Stimulated activated CD4-positive, alpha-beta T cell treated with anti-CD3 and anti-CD28 coated beads, Interleukin-4, amount 100 ng/mL, for 24 hours (primary cell): ENCODE data around the gene CTNND1.
"Not testable (repeated sequence)": the region's sequence is repeated elsewhere in the genome, so short reads cannot be mapped to it uniquely, and the experiment has no call there.

Experiments used
- DNase-seq: peaks from one replicate; pipeline ENCODE4 v3.0.0-alpha.2; 2020

Gene CTNND1

DNA sequence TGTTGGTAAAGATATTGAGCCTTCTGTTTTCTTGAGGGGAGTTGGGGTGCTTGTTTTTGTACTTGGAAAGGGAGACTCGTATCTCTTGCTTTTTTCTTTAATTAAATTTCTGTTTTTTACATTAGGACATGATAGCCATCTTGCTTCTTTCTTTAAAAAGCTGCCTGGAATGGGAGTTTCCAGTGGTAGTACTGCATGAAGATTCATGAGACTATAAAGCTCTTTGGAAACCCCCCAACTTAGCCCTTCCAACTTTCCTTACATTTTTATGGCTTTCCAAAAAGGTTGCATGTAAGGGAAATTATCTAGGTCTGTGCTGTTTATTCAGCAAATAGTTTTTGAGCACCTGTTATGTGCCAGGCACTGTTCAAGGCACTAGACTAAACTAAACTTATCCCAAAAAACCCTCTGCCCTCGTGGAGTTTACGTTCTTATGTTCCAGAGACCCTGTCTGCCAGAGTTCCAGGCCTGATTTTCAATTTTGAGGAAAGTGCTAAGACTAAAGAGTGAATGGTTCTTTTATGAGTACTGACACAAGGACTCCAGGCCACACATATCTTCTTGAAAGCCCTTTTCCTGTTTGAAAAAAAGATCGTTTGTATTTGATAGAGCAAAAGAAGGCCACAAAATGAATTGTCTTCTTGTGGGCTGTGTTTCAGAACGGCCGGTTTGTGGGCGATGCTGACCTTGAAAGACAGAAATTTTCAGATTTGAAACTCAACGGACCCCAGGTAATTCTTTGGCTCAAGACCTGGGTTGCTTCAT lies 31.9 kb downstream of the CTNND1 start:
- DNase-seq: no peak

DNA sequence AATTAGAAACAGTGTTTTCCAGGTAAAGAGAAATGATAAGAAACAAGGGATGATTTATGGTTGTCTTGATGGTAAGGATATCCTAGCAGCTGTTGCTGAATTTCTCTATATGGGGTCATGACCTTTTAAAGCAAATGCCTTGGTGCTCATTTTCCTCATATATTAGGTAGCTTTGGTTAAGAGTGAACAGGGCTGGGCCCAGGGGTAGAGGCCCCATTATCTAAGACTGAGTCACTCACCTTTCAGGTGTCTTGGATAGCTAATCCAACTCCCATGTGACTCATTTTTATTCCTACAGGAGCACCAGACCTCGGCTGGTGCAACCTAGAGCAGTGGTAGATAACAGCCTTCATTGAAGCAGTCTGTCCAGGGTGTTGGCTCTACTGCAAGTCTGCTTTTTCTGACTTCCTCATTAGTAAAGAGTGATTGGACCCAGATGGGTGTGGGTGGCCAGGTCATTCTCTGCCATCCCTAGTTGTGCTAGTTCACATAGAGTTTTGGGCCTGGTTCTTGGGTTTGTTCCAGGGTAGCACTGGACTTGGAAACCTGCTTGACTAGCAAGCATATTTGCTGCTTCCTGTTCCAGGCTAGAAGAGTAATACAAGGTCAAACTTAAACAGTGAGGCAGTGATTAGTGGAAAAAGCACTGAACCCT lies 37.4 kb downstream of the CTNND1 start:
- no peak for DNase-seq

DNA sequence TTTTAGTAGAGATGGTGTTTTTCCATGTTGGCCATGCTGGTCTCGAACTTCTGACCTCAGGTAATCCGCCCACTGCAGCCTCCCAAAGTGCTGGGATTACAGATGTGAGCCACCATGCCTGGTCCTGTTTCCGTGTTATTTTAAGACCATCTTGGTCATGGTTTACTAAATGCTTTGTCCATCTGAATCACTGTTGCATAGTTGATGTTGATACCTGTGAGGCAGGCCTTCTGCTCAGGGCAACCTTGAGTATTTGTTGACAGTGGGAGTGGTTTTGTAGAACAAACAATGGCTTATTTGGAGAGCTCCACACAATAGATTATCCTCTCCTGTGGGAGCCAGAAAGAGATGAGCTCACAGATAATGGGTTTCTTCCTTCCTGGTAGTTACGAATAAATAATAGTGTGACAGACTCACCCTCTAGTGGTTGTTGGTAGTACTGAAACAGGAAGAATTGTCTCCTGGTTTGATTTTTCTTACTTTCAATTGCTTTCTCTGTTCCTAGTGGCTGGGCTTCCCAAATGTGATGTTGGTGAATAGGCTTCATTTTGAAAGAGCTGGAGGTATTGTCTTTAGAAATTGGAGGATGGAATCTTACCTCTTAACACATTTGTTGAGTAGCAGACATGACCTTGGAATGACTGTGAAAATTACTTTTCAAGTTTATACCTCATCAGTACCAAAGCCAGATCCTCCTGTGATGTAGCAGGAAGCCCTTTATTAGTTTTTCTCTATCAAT lies 39.0 kb downstream of the CTNND1 start:
- DNase-seq: peak; percentile 12

DNA sequence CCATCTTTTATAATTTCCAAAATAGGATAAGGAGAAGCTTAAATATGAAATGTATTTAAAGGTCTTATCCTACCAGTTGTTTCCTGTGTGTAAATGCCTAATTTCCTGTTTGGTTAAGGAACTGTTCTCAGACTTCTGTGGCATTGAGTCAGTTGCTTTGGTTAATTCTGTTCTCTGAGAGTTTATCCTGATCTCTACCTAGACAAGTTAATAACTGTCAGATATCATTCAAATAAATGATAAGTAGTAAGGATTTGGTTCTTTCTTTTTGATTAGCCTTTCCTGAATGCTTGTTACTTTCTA lies 39.5 kb downstream of the CTNND1 start:
- DNase-seq: no peak

DNA sequence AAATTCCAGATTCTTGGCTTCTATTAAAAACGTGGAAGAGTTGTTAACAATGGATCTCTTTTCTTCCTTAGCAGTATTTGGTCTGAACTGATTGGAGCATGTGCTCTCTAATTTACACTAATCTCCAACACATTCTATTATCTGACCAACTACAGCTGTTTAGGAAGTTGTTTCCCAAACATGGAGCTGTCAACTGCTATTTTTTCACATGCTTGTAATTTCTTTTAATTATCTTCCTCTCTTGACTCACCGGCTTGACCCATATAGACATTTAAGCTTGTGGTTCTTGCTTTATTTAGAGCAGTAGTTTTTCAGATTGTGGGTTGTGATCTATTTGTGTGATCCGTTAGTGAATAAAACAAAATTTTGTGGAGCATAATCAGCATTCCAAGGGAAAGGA lies 40.8 kb downstream of the CTNND1 start:
- DNase-seq: no peak

DNA sequence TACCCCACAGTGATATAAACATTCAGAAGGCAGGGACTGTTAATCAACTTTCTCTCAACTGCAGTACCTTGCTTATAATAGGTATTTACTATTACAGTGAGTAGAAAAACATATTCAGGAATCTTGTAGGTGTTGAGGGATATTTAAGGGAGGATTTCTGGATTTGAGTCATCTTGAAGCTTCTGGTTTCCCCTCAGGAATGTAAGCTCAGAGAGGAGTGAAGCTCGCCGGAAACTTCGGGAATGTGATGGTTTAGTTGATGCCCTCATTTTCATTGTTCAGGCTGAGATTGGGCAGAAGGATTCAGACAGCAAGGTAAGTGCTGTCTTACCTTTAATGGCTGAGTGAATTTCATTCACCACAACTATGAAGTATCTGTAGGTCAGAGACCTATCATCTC lies 42.9 kb downstream of the CTNND1 start:
- no peak for DNase-seq

DNA sequence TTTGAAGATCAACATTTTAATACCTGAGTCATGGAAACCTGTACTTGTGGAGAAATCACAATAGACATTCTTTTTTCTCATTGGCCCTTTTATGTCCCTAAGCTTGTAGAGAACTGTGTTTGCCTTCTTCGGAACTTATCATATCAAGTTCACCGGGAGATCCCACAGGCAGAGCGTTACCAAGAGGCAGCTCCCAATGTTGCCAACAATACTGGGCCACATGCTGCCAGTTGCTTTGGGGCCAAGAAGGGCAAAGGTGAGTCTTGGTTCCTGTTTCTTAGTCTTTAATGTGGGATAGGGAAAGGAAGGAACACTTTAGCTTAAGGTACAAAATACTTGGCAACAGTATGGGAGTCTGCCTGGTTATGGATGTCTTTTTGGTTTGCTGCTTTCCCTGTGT lies 44.2 kb downstream of the CTNND1 start:
- DNase-seq: no peak

DNA sequence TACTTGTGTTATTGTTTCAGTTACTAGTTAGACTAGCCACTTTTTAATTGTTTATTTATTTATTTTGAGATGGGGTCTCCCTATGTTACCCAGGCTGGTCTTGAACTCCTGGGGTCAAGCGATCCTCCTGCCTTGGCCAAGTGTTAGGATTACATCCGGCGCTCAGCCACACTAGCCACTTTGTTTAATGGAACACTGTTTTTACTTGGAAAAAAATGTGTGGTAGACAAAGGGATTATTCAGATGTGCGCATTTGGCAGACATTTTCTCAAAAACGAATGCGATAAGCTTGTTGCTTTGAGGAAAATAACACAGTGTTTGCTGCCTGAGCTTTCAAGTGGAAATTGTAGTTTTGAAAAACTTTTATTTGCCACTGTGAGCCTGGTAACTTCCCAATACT lies 51.0 kb downstream of the CTNND1 start:
- no peak for DNase-seq

DNA sequence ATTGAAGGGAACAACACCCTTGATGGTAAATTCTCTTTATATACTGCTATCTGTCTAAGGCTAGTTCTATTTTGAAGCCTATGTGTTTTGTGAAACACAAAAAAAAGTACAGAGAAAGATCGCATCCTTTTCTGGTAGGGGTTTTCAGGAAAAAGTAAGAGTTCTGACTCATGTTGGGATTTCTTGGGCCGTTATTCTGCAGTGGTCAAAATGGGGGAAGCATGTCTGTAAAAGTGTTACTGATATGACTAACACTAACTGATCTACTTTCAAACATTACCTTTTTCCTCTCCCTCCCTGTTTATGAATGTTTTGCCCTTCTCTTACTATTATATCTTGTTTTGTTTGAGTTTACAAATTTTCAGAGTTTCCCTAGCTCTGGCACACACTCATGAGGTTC lies 53.9 kb downstream of the CTNND1 start:
- DNase-seq: no peak

DNA sequence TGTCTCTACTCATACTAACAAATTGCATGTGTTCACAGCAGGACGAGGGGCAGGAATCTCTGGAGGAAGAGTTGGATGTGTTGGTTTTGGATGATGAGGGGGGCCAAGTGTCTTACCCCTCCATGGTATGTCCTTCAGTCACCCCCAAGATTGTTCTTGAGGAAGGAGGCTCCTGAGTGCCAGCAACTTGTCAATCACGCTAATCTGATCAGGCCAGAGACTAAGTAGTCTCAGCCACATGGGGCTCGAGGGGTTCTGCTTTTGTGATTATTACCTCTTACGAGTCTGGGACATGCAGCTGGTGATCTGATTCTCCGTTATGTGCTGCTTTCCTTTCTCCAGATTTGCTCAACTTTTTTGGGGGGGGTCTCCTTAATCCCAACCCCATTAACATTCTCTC lies 54.3 kb downstream of the CTNND1 start:
- DNase-seq: no peak

DNA sequence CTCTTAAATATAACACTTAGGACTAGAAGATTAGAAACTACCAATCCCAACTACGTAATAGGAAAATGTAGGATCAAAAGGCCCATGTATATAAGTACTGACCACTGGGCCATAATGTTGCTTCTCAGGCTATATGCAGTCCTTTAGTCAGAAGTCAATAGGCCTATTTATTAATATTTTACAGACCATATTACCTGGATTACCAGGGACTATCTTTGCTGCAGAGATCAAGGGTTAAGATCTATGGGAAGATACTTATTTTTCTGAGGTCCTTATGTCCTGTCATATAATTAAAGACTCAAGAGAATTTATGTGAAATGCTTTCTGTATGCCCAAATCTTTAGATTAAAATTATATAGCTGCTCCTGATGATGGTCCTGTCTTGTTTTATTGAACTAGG lies 57.2 kb downstream of the CTNND1 start:
- DNase-seq: no peak

DNA sequence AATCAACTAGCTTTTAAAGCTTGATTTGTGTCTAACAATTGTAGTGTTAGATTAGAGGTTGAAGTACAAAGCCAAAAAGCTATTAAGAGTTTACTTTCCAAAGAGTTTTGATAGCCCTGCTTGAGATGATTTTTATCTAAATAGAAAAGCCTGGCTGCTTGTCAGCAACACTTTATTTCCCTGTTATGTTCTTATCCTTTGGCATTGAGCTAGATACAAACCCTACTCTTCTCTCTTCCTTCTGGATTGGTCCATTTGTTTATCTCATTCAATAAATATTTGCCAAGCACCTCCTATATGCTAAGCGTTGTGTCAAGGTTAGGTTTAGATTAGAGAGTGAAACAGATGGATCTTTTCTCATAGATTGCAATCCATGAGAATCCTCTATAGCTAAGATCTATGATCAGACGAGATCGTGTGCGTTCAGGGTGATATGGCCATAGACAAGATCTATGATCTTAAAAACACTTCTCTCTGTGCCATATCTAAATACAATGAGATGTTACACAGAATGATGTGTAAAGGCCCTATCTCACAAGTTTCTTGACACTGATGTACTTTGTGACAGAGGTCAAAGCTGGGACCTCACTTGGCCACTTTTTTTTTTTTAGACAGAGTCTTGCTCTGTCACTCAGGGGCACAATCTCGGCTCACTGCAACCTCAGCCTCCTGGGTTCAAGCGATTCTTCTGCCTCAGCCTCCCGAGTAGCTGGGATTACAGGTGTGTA lies 57.8 kb downstream of the CTNND1 start:
- no peak for DNase-seq

DNA sequence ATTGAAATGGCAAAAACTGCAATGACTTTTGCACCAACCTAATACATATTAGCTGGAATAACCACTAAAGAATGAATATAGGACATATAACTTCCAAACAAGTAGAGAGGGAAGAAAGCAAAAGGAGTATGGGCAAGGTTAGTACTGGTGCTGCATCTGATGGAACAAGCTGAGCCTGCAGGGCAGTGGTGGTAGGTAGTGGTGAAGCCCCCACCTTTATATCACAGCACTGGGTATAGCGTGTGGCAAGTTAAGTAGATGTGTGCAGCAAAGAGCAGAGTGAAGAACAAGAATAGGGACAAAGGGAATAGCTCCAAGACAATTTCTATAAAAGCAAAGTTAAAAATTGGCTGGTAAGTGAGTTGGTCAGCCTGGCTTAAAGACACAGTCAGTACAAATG lies 62.3 kb downstream of the CTNND1 start:
- no peak for DNase-seq

DNA sequence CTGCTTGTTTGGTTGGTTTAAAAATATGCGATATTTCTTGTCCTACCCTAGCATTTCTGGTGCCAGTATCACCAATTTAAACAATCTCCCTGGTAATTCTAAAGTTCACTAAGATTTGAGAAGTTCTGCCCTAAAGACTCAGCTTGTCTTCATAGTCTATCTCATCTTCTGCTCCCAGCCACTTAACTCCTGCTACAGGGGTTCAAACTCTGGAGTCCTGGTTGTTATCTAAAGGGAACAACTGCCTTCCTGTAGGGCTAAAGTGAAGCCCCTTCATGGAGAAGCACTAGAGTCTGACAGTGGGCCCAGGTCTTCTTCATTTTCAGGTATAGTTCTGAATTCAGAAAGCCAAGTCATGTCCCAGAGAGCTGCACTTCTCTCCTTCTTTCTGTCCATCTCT lies 73.2 kb downstream of the CTNND1 start:
- no peak for DNase-seq

DNA sequence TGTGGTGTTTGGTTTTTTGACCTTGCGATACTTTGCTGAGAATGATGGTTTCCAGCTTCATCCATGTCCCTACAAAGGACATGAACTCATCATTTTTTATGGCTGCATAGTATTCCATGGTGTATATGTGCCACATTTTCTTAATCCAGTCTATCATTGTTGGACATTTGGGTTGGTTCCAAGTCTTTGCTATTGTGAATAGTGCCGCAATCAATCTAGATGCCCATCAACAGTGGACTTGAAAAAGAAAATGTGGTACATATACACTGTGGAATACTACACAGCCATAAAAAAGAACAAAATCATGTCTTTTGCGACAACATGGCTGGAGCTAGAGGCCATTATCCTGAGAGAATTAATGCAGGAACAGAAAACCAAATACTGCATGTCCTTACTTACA lies 77.0 kb downstream of the CTNND1 start:
- not testable (repeated sequence) for DNase-seq

DNA sequence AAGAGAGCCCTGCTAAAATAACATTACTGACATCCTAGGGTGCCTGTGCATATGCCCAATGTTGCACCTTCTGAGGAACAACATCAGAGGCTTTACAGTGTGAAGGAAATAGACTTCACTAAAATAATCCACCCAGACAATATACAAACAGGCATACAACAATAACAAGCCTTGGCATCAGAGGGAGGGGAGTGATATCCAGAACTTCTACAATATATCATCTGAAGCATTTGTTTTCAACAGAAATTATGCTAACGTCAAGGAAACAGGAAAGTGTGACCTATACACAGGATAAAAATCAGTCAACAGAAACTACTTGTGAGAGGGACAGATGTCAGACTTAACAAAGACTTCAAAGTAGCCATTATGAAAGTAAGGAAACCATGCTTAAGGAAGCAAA lies 81.3 kb downstream of the CTNND1 start:
- no peak for DNase-seq

DNA sequence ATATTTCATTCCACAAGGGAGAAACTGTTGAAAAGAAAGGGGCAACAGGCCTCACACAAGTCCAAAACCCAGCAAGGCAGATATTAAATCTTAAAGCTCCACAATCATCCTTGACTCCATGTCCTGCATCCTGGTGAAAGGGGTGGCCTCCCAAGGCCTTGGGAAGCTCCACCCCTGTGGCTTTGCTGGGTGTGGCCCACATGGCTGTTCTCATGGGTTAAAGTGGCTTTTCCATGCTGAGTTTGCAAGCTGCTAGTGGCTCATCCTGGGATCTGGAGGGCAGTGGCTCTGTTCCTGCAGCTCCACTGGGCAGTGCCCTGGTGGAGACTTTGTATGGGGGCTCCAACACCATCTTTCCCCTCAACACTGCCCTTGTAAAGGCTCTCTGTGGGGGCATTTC lies 106.4 kb downstream of the CTNND1 start:
- no peak for DNase-seq

DNA sequence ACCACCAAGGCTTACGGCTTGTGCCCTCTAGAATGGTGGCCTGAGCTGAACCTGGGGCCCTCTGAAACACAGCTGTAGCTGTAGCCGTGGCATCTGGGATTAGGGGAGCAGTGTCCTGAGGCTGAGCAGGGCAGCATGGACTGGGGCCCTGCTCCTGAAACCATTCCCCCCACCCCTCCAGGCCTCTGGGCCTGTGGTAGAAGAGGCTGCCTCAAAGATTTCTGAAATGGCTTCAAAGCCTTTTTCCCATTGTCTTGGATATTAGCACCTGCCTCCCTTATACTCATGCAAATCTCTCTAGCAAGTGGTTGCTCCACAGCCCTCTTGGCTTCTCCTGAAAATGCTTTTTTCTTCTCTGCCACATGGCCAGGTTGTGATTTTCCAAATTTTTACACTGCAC lies 106.9 kb downstream of the CTNND1 start:
- DNase-seq: no peak
